Astrocyte (in vitro differentiated cells and primary cell): ENCODE results near the gene SND1. TPM values are rescaled to one million over a fixed set of nuclear protein-coding genes. Genes with fewer than 3 reads are reported as not detected.

ENCODE experiments used
- DNase-seq: peaks from one replicate; pipeline ENCODE4 v3.0.0-alpha.2; 2010; ENCODE audit warnings: low read depth
- FAIRE-seq: peaks from 2 replicates; lab custom pipeline; 2011; peaks lifted over from hg19 to GRCh38; lab: Jason Lieb, UNC
- H2AFZ ChIP-seq: 2 replicates; pipeline ENCODE4 v1.6.0; 2012; ENCODE audit warnings: low read depth, low read length, inconsistent platforms
- H3K27ac ChIP-seq: 2 replicates; pipeline ENCODE4 v1.5.1; 2011; ENCODE audit warnings: low read depth, low read length, inconsistent platforms
- H3K27me3 ChIP-seq: 2 replicates; pipeline ENCODE4 v1.6.0; 2011; ENCODE audit warnings: low read length, inconsistent platforms; ENCODE audit not compliant: insufficient read depth
- H3K36me3 ChIP-seq: 2 replicates; pipeline ENCODE4 v1.5.1; 2011; ENCODE audit warnings: low read length, inconsistent platforms; ENCODE audit not compliant: insufficient read depth
- H3K4me1 ChIP-seq: 2 replicates; pipeline ENCODE4 v1.5.1; 2011; ENCODE audit warnings: low read length, inconsistent platforms; ENCODE audit not compliant: insufficient read depth
- H3K4me2 ChIP-seq: 2 replicates; pipeline ENCODE4 v1.6.0; 2012; ENCODE audit warnings: low read length, inconsistent platforms
- H3K4me3 ChIP-seq: 2 replicates; pipeline ENCODE4 v1.5.1; 2011; ENCODE audit warnings: low read depth, mild to moderate bottlenecking, low read length, inconsistent platforms; ENCODE audit not compliant: insufficient read depth
- H3K79me2 ChIP-seq: 2 replicates; pipeline ENCODE4 v1.6.0; 2012; ENCODE audit warnings: mild to moderate bottlenecking, low read length, inconsistent platforms; ENCODE audit not compliant: insufficient read depth
- H3K9ac ChIP-seq: 2 replicates; pipeline ENCODE4 v1.6.0; 2012; ENCODE audit warnings: mild to moderate bottlenecking, low read length, inconsistent platforms
- H3K9me3 ChIP-seq: 2 replicates; pipeline ENCODE4 v1.5.1; 2012; ENCODE audit warnings: low read depth, mild to moderate bottlenecking, low read length, inconsistent platforms; ENCODE audit not compliant: insufficient read depth
- H4K20me1 ChIP-seq: 2 replicates; pipeline ENCODE4 v1.6.0; 2012; ENCODE audit warnings: low read length, inconsistent platforms; ENCODE audit not compliant: insufficient read depth
- H3K27ac Mint-ChIP-seq: one replicate; pipeline ENCODE4 v1.8.0; 2021; ENCODE audit warnings: mild to moderate bottlenecking, mixed read lengths; ENCODE audit not compliant: unreplicated experiment
- H3K27me3 Mint-ChIP-seq: one replicate; pipeline ENCODE4 v1.8.0; 2021; ENCODE audit warnings: low read depth, mixed read lengths; ENCODE audit not compliant: unreplicated experiment
- H3K36me3 Mint-ChIP-seq: one replicate; pipeline ENCODE4 v1.8.0; 2021; ENCODE audit warnings: low read depth, mixed read lengths; ENCODE audit not compliant: unreplicated experiment
- H3K4me1 Mint-ChIP-seq: one replicate; pipeline ENCODE4 v1.8.0; 2021; ENCODE audit warnings: low read depth, mixed read lengths; ENCODE audit not compliant: unreplicated experiment
- H3K4me3 Mint-ChIP-seq: one replicate; pipeline ENCODE4 v1.8.0; 2021; ENCODE audit warnings: mild to moderate bottlenecking, moderate library complexity, mixed read lengths; ENCODE audit not compliant: unreplicated experiment
- H3K9me3 Mint-ChIP-seq: one replicate; pipeline ENCODE4 v1.8.0; 2021; ENCODE audit warnings: mild to moderate bottlenecking, mixed read lengths; ENCODE audit not compliant: unreplicated experiment
- CTCF ChIP-seq: IDR thresholded peaks from 2 replicates; pipeline ENCODE4 v1.5.1; 2011; ENCODE audit warnings: low read depth, mild to moderate bottlenecking, inconsistent platforms, low read length, moderate library complexity; ENCODE audit not compliant: insufficient read depth
- EZH2 ChIP-seq: IDR thresholded peaks from 2 replicates; pipeline ENCODE4 v1.6.1; 2012; ENCODE audit warnings: mild to moderate bottlenecking, low read length, inconsistent platforms; ENCODE audit not compliant: insufficient read depth
- total RNA-seq: library from RNA; stranded (reverse); gene quantifications from 2 replicates; pipeline ENCODE4 v1.2.1, GENCODE V29; 2021

SND1 gene
- total RNA-seq, 1 donor from 2014 or later, result 267 TPM

- Histone ChIP-seq H3K4me3 (no peak overlapping the region), H3K79me2 (no peaks in the 10 kb centered on the region), H3K27ac (no peak overlapping the region), H3K9me3 (no peaks in the 10 kb centered on the region), H3K36me3 (no peaks in the 10 kb centered on the region), H3K4me1 (peaks cover 12% of the 10 kb centered on the region), H4K20me1 (no peaks in the 10 kb centered on the region), H2AFZ (no peak overlapping the region), H3K4me2 (no peak overlapping the region), H3K9ac (no peak overlapping the region), H3K27me3 (peaks cover 5% of the 10 kb centered on the region)
- peaks cover 19% of the 10 kb centered on the region for H3K4me1 Mint-ChIP-seq
- TF ChIP-seq EZH2, result no peak
- TF ChIP-seq CTCF, result no peak
- peaks cover 4% of the 10 kb centered on the region for H3K36me3 Mint-ChIP-seq
- DNase-seq (no peak), FAIRE-seq (no peak)
- H3K4me3 Mint-ChIP-seq, result no peak overlapping the region
- H3K27me3 Mint-ChIP-seq, result peaks cover 38% of the 10 kb centered on the region
- H3K27ac Mint-ChIP-seq, result no peak overlapping the region
- H3K9me3 Mint-ChIP-seq, result peaks cover 4% of the 10 kb centered on the region
Measured at GRCh38 chr7:128112781-128113221, 460.8 kb downstream of the SND1 start.

GRCh38 chr7:128113839-128114238, 461.8 kb downstream of the SND1 start:
- H3K27ac ChIP-seq, result no peak overlapping the region
- H3K27me3 ChIP-seq, result peaks cover 5% of the 10 kb centered on the region
- Mint-ChIP-seq H3K36me3 (peaks cover 4% of the 10 kb centered on the region), H3K27ac (no peak overlapping the region), H3K4me1 (peaks cover 16% of the 10 kb centered on the region), H3K9me3 (peaks cover 4% of the 10 kb centered on the region), H3K4me3 (no peak overlapping the region), H3K27me3 (peaks cover 40% of the 10 kb centered on the region)
- no peaks in the 10 kb centered on the region for H3K79me2 ChIP-seq
- H3K9ac ChIP-seq, result no peak overlapping the region
- no peaks in the 10 kb centered on the region for H3K36me3 ChIP-seq
- TF ChIP-seq EZH2, result no peak
- no peak for TF ChIP-seq CTCF
- H4K20me1 ChIP-seq, result no peaks in the 10 kb centered on the region
- FAIRE-seq, result no peak
- H3K4me2 ChIP-seq, result no peak overlapping the region
- no peak overlapping the region for H2AFZ ChIP-seq
- H3K9me3 ChIP-seq, result no peaks in the 10 kb centered on the region
- peaks cover 12% of the 10 kb centered on the region for H3K4me1 ChIP-seq
- H3K4me3 ChIP-seq, result no peak overlapping the region
- no peak for DNase-seq

- H3K9ac ChIP-seq, result no peak overlapping the region
- no peak overlapping the region for H2AFZ ChIP-seq
- H3K4me3 ChIP-seq, result no peak overlapping the region
- H3K9me3 Mint-ChIP-seq, result peaks cover 4% of the 10 kb centered on the region
- no peaks in the 10 kb centered on the region for H3K36me3 ChIP-seq
- H3K9me3 ChIP-seq, result no peaks in the 10 kb centered on the region
- no peak for DNase-seq
- no peak overlapping the region for H3K27ac Mint-ChIP-seq
- peaks cover 4% of the 10 kb centered on the region for H3K36me3 Mint-ChIP-seq
- H3K27me3 ChIP-seq, result peaks cover 2% of the 10 kb centered on the region
- no peaks in the 10 kb centered on the region for H3K79me2 ChIP-seq
- no peak overlapping the region for H3K4me2 ChIP-seq
- FAIRE-seq, result no peak
- H4K20me1 ChIP-seq, result no peaks in the 10 kb centered on the region
- peaks cover 16% of the 10 kb centered on the region for H3K4me1 Mint-ChIP-seq
- H3K4me3 Mint-ChIP-seq, result no peak overlapping the region
- TF ChIP-seq CTCF (no peak), EZH2 (no peak)
- H3K27ac ChIP-seq, result no peak overlapping the region
- peaks cover 12% of the 10 kb centered on the region for H3K4me1 ChIP-seq
- H3K27me3 Mint-ChIP-seq, result peaks cover 35% of the 10 kb centered on the region
Measured at GRCh38 chr7:128114806-128115205, 462.8 kb downstream of the SND1 start.
